Thoracic aorta (tissue), 2 donors: ENCODE results near the gene DLGAP1. TPM values are rescaled to one million over a fixed set of nuclear protein-coding genes. Genes with fewer than 3 reads are reported as not detected.
"Not testable (repeated sequence)": the region's sequence is repeated elsewhere in the genome, so short reads cannot be mapped to it uniquely, and the experiment has no call there.

Experiments used
- ATAC-seq: fragments of 150-250 bp; one replicate; pipeline ENCODE4 v1.8.0; 2017; ENCODE audit warnings: low read depth; ENCODE audit not compliant: insufficient number of reproducible peaks, low FRiP score
- DNase-seq: peaks from one replicate; pipeline ENCODE4 v3.0.0-alpha.2; 2020; ENCODE audit warnings: low spot score
- H3K27ac ChIP-seq, 2 donors: fragments of 200-600 bp; sonication (generic); 1 replicate in 1 of 2; 2 replicates in 1 of 2; pipeline ENCODE4 v1.5.1; 2016; ENCODE audit warnings: mild to moderate bottlenecking in 2 of 2, moderate library complexity in 2 of 2
- H3K27me3 ChIP-seq: fragments of 200-600 bp; sonication (generic); replicated peaks from 2 replicates; pipeline ENCODE4 v1.6.0; 2016; ENCODE audit warnings: mild to moderate bottlenecking; ENCODE audit not compliant: insufficient read depth
- H3K36me3 ChIP-seq: fragments of 200-600 bp; sonication (generic); one replicate; pipeline ENCODE4 v1.5.1; 2016
- H3K4me1 ChIP-seq, 2 donors: fragments of 200-600 bp; sonication (generic); 1 replicate in 1 of 2; 2 replicates in 1 of 2; pipeline versions ENCODE4 v1.5.1 to v1.6.0; 2016; ENCODE audit warnings: low read depth in 2 of 2, mild to moderate bottlenecking in 1 of 2; ENCODE audit not compliant: control insufficient read depth in 1 of 2
- H3K4me3 ChIP-seq: fragments of 200-600 bp; sonication (generic); 2 replicates; pipeline ENCODE4 v1.5.1; 2016; ENCODE audit warnings: mild to moderate bottlenecking
- H3K9me3 ChIP-seq: fragments of 200-600 bp; sonication (generic); 2 replicates; pipeline ENCODE4 v1.5.1; 2016
- CTCF ChIP-seq: fragments of 200-600 bp; sonication (generic); IDR thresholded peaks from one replicate; pipeline ENCODE4 v1.5.1; 2019; ENCODE audit warnings: antibody characterized with exemption
- total RNA-seq, 2 donors: library from RNA; depleted of rRNA; stranded (reverse); fragments of >200 nt; gene quantifications; one replicate each; pipeline versions ENCODE4 v1.1.0 to v1.2.3, GENCODE V29; 2016

Gene DLGAP1
- total RNA-seq, 2 donors from 2014 or later, result 7.3 to 19.0 TPM

GRCh38 chr18:3704556-3705344, 750.4 kb downstream of the DLGAP1 start:
- TF ChIP-seq CTCF, result no peak
- H3K27me3 ChIP-seq, result no peaks in the 10 kb centered on the region
- ATAC-seq, result no peak
- no peaks in the 10 kb centered on the region for H3K36me3 ChIP-seq
- no peak overlapping the region for H3K27ac ChIP-seq
- no peaks in the 10 kb centered on the region for H3K9me3 ChIP-seq
- H3K4me3 ChIP-seq, result no peak overlapping the region
- no peak for DNase-seq
- no peaks in the 10 kb centered on the region for H3K4me1 ChIP-seq

- peak; percentile 76 for ATAC-seq
- H3K27me3 ChIP-seq, result no peaks in the 10 kb centered on the region
- no peaks in the 10 kb centered on the region for H3K9me3 ChIP-seq
- H3K36me3 ChIP-seq, result no peaks in the 10 kb centered on the region
- no peak overlapping the region for H3K27ac ChIP-seq
- no peaks in the 10 kb centered on the region for H3K4me1 ChIP-seq
- H3K4me3 ChIP-seq, result peak overlapping the region; percentile 31
- peak; percentile 70 for TF ChIP-seq CTCF
- no peak for DNase-seq
Measured at GRCh38 chr18:3703732-3704176, 751.4 kb downstream of the DLGAP1 start.

- ATAC-seq, H3K9me3 ChIP-seq, DNase-seq, H3K27me3 ChIP-seq, H3K4me1 ChIP-seq, H3K36me3 ChIP-seq: not testable (repeated sequence)
- Histone ChIP-seq H3K27ac (peak overlapping the region in 1 of 2 donors; percentile 43), H3K4me3 (peak overlapping the region; percentile 34)
Measured at GRCh38 chr18:3699707-3700567, 755.2 kb downstream of the DLGAP1 start.

GRCh38 chr18:3694030-3694778, 760.9 kb downstream of the DLGAP1 start:
- H3K36me3 ChIP-seq, H3K27ac ChIP-seq, H3K9me3 ChIP-seq, H3K27me3 ChIP-seq, H3K4me3 ChIP-seq, DNase-seq, ATAC-seq: not testable (repeated sequence)
- peaks cover 0 to 10% of the 10 kb centered on the region in 2 donors for H3K4me1 ChIP-seq

- Histone ChIP-seq H3K36me3 (no peaks in the 10 kb centered on the region), H3K4me3 (no peak overlapping the region), H3K27ac (no peak overlapping the region), H3K9me3 (no peaks in the 10 kb centered on the region), H3K4me1 (peaks cover 0 to 10% of the 10 kb centered on the region in 2 donors), H3K27me3 (no peaks in the 10 kb centered on the region)
- TF ChIP-seq CTCF, result no peak
- no peak for ATAC-seq
- no peak for DNase-seq
Measured at GRCh38 chr18:3693410-3693809, 761.7 kb downstream of the DLGAP1 start.
